ENCODE data around the gene INPPL1. TPM values are rescaled to one million over a fixed set of nuclear protein-coding genes. Genes with fewer than 3 reads are reported as not detected.

Gene INPPL1
- polyA plus RNA-seq, 1 donor (not counting 4 experiments of a cell fraction or from before 2014, with no cell fraction given), result 44.0 TPM

GRCh38 chr11:72228229-72228843 is 3.8 kb downstream of the INPPL1 start:
- Histone ChIP-seq H3K4me2 (ENCODE audit: control insufficient read depth, extremely low read depth, insufficient read depth, low read depth, low read length) (no peak overlapping the region), H3K9ac (ENCODE audit: control insufficient read depth, extremely low read depth, insufficient read depth, low read length) (no peak overlapping the region), H3K9me3 (ENCODE audit: control insufficient read depth, low read depth, low read length) (no peaks in the 10 kb centered on the region), H3K27ac (ENCODE audit: control insufficient read depth, insufficient read depth, low read length) (no peak overlapping the region), H4K20me1 (ENCODE audit: control insufficient read depth, extremely low read depth, insufficient read depth, low read length) (peaks cover 3% of the 10 kb centered on the region), H3K36me3 (ENCODE audit: control insufficient read depth in 2 of 2, extremely low read depth in 1 of 2, insufficient read depth in 2 of 2, low read length in 2 of 2) (peaks cover 40 to 45% of the 10 kb centered on the region in 2 experiments), H3K9me1 (ENCODE audit: control insufficient read depth, extremely low read depth, insufficient read depth, low read length) (no peaks in the 10 kb centered on the region), H2AFZ (ENCODE audit: control insufficient read depth, low read length) (no peak overlapping the region), H3K79me2 (ENCODE audit: control insufficient read depth, insufficient read depth, low read length) (peaks cover 29% of the 10 kb centered on the region), H3K4me3 (ENCODE audit: control insufficient read depth in 2 of 3, extremely low read depth in 1 of 3, insufficient read depth in 2 of 3, low read depth in 1 of 3, low read length in 3 of 3) (no peak overlapping the region), H3K4me1 (ENCODE audit: control insufficient read depth, extremely low read depth, insufficient read depth, low read length) (peaks cover 3% of the 10 kb centered on the region), H3K27me3 (ENCODE audit: control insufficient read depth, extremely low read depth, insufficient read depth, low read length) (no peaks in the 10 kb centered on the region)
- dilution Hi-C loops (cut with MboI; ENCODE audit: extremely low pct_ligation_motif_present, low sequenced_read_pairs), result no loop called here
- TF ChIP-seq EZH2 (IDR thresholded peaks at IDR 0.05; ENCODE audit: low read length), result no peak
- no peak for TF ChIP-seq CTCF (optimal IDR thresholded peaks at IDR 0.05 in 1 of 3, IDR thresholded peaks at IDR 0.05 in 1 of 3, conservative IDR thresholded peaks at IDR 0.05 in 1 of 3; ENCODE audit: extremely low read depth in 1 of 3, insufficient read depth in 2 of 3, low read length in 3 of 3)
- no peak for FAIRE-seq
- no peak for DNase-seq (ENCODE audit: low read depth, low spot score)

GRCh38 chr11:72228844-72229231 is 4.3 kb downstream of the INPPL1 start:
- dilution Hi-C loops (cut with MboI; ENCODE audit: extremely low pct_ligation_motif_present, low sequenced_read_pairs), result no loop called here
- Histone ChIP-seq H3K9me1 (ENCODE audit: control insufficient read depth, extremely low read depth, insufficient read depth, low read length) (no peaks in the 10 kb centered on the region), H3K27me3 (ENCODE audit: control insufficient read depth, extremely low read depth, insufficient read depth, low read length) (no peaks in the 10 kb centered on the region), H2AFZ (ENCODE audit: control insufficient read depth, low read length) (no peak overlapping the region), H4K20me1 (ENCODE audit: control insufficient read depth, extremely low read depth, insufficient read depth, low read length) (peaks cover 3% of the 10 kb centered on the region), H3K36me3 (ENCODE audit: control insufficient read depth in 2 of 2, extremely low read depth in 1 of 2, insufficient read depth in 2 of 2, low read length in 2 of 2) (peaks cover 45 to 50% of the 10 kb centered on the region in 2 experiments), H3K79me2 (ENCODE audit: control insufficient read depth, insufficient read depth, low read length) (peaks cover 29% of the 10 kb centered on the region), H3K4me3 (ENCODE audit: control insufficient read depth in 2 of 3, extremely low read depth in 1 of 3, insufficient read depth in 2 of 3, low read depth in 1 of 3, low read length in 3 of 3) (no peak overlapping the region), H3K9me3 (ENCODE audit: control insufficient read depth, low read depth, low read length) (no peaks in the 10 kb centered on the region), H3K4me2 (ENCODE audit: control insufficient read depth, extremely low read depth, insufficient read depth, low read depth, low read length) (no peak overlapping the region), H3K9ac (ENCODE audit: control insufficient read depth, extremely low read depth, insufficient read depth, low read length) (no peak overlapping the region), H3K27ac (ENCODE audit: control insufficient read depth, insufficient read depth, low read length) (no peak overlapping the region), H3K4me1 (ENCODE audit: control insufficient read depth, extremely low read depth, insufficient read depth, low read length) (peaks cover 3% of the 10 kb centered on the region)
- FAIRE-seq (no peak), DNase-seq (ENCODE audit: low read depth, low spot score) (no peak)
- TF ChIP-seq EZH2 (IDR thresholded peaks at IDR 0.05; ENCODE audit: low read length), result no peak
- no peak for TF ChIP-seq CTCF (optimal IDR thresholded peaks at IDR 0.05 in 1 of 3, IDR thresholded peaks at IDR 0.05 in 1 of 3, conservative IDR thresholded peaks at IDR 0.05 in 1 of 3; ENCODE audit: extremely low read depth in 1 of 3, insufficient read depth in 2 of 3, low read length in 3 of 3)
